ENCODE measurements around the gene GJA5. TPM values are rescaled to one million over a fixed set of nuclear protein-coding genes. Genes with fewer than 3 reads are reported as not detected.

Gene GJA5
- total RNA-seq, 1 experiment from 2014 or later, result not detected

DNA sequence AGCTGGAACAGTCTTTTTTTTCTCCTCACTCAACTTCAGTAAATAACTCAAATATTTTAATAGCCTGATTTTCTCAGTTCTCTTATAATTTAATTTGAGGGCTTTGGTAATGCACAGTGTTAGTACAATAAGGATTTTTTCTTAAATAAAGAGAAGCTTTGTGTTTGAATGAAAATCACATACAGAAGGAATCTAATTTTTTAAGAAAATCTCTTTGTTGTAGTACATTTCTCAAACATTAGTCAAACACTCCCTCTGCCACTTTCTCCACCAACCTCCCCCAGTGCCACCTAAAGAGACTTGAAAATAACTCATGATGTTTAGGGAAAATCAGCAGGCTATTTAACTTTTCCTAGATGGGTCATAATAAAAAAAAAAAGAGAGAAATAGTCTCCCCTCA lies 47.8 kb downstream of the GJA5 start (continued):
- no peak for TF ChIP-seq CTCF (IDR thresholded peaks at IDR 0.05 in 2 of 3, conservative IDR thresholded peaks at IDR 0.05 in 1 of 3; ENCODE audit: borderline replicate concordance in 1 of 3, insufficient read depth in 1 of 3, low read depth in 2 of 3, low read length in 2 of 3)
- TF ChIP-seq MAX (IDR thresholded peaks at IDR 0.05), result no peak
- TF ChIP-seq RAD21 (IDR thresholded peaks at IDR 0.05; ENCODE audit: low read depth), result no peak
- TF ChIP-seq ELF1 (IDR thresholded peaks at IDR 0.05; ENCODE audit: borderline replicate concordance, low read depth), result no peak
- no peak for TF ChIP-seq SRF (IDR thresholded peaks at IDR 0.05; ENCODE audit: low read depth)
- no peak for TF ChIP-seq ZFX (IDR thresholded peaks at IDR 0.05)
- TF ChIP-seq SIN3A (IDR thresholded peaks at IDR 0.05; ENCODE audit: low read depth), result no peak
- no peak for TF ChIP-seq EZH2phosphoT487 (IDR thresholded peaks at IDR 0.05; ENCODE audit: borderline replicate concordance)
- TF ChIP-seq POLR2AphosphoS5 (IDR thresholded peaks at IDR 0.05; ENCODE audit: low read depth, low read length), result no peak
- TF ChIP-seq ATF3 (IDR thresholded peaks at IDR 0.05), result no peak
- TF ChIP-seq EZH2 (IDR thresholded peaks at IDR 0.05), result no peak
- no peak for TF ChIP-seq TCF7L2 (IDR thresholded peaks at IDR 0.05; ENCODE audit: borderline replicate concordance, extremely low read depth, insufficient read depth, insufficient read length)

Other genes with a start within 250 kb of the GJA5 start
- gene BCL9, start 219.1 kb downstream of the GJA5 start, total RNA-seq (2021; ENCODE audit: unreplicated experiment), result 31.5 TPM
- 26.4 TPM for gene ACP6, start 90.1 kb downstream of the GJA5 start, total RNA-seq (2021; ENCODE audit: unreplicated experiment)
- gene GJA8, start 142.2 kb upstream of the GJA5 start, total RNA-seq (2021; ENCODE audit: unreplicated experiment), result not detected
- gene GPR89B, start 167.8 kb upstream of the GJA5 start, total RNA-seq (2021; ENCODE audit: unreplicated experiment), result 11.0 TPM